GM18517 (cell line): ENCODE data around the gene SEC16A.

Source experiments
- ATAC-seq: cut with Tn5 transposase; IDR thresholded peaks from one replicate; pipeline ENCODE4 v1.9.1; 2021; ENCODE audit warnings: mild to moderate bottlenecking, moderate library complexity; ENCODE audit not compliant: unreplicated experiment

Gene SEC16A

DNA sequence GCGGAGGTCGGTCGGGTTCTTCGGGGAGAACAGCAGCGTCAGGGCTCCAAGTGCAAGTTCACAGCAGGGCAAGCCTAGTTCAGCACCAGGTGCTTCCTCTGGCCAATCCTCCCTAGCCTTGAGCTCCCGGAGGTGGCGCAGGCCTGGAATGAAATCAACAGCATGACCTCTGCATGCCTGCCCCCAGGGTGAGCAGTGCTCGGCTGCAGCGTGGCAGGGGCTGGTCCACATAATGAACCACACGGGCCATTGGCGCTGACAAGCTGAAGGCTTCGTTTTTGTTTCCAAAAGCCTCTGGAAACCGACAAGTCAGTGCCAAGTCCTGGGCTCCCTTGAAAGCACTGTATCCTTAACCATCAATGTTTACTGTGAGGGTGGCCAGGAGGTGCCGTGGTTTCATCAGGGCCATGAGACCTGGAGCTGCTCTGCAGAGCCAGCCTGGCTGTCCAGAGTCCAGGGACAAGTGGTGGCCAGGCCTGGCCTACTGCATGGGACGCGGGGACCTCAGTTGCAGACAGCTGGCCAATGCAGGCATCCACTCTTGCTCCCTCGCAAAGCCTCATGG lies 41.1 kb downstream of the SEC16A start:
- no peak for ATAC-seq

DNA sequence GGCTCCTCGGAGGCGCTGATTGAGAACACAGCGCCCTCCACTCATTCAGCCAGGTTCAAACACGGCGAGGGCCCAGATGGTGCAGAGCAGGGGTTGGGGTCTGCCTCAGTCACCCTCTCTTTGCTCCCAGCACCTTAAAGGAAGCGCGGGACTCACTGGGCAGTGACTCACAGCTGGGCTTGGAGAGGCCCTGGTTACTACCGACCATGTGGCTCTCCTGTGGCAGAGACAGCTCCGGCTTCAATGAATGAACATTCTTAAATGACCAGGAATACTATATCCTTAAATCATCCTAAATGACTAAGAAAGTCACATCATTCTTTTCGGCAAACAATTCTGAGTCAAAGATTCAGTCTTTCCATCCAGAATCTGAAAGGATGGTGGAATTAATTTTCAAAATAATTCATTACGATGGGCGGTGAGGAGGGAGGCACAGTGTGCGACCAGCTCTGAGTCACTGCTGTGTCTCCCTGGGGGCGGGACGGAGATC lies 41.6 kb downstream of the SEC16A start:
- no peak for ATAC-seq

DNA sequence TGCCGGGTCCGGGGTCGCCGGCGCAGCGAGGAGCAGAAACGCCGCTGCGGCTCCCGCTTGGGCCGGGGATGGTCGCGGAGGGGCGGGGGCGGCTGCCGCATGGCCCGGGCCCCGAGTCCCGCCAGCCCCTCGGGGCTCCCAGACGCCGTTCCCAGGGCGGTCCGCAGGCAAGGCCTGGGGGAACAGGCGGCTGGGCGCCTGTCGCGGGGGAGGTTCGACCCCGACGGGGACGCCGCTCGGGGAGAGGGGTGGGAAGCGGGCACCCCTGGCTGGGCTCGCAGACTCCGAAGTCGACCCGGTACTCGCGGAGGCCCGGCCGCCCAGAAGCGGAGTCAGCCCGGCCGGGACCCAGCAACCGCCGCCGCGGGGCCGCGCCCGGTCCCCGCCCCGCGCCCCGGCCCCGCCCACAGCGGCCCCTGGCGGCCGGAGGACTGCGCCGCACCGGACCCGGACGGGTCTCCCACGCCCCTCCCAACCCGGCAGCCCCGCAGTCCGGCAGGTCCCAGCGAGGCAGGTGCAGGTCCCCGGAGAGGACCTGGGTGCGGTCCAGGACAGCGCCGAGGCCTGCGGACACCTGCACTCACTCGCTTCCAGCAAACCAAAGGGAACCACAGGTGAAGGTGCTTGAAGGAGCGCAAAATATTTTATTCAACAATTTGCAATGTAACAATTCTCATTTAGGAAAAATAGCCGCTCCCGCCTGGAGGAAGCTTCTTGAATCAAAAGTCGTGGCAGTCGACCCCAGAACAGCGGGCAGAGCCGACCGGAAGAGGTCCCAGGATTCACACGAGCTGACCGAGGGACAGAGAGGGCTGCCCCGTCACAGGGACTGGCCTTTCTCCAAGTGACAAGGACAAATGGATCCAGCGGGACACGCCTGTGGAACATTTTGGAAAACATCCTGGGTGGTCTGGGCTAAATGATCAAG lies 43.1 kb downstream of the SEC16A start, which contains the start of gene INPP5E:
INPP5E (minus strand) TSS at position 365 of the 928 bp plus-strand sequence. CDS start 426 bp downstream, outside the sequence.
- peak; percentile 44 for ATAC-seq

- peak; percentile 45 for ATAC-seq
Observed at GRCh38 chr9:136438548-136439480, 44.0 kb downstream of the SEC16A start.

DNA sequence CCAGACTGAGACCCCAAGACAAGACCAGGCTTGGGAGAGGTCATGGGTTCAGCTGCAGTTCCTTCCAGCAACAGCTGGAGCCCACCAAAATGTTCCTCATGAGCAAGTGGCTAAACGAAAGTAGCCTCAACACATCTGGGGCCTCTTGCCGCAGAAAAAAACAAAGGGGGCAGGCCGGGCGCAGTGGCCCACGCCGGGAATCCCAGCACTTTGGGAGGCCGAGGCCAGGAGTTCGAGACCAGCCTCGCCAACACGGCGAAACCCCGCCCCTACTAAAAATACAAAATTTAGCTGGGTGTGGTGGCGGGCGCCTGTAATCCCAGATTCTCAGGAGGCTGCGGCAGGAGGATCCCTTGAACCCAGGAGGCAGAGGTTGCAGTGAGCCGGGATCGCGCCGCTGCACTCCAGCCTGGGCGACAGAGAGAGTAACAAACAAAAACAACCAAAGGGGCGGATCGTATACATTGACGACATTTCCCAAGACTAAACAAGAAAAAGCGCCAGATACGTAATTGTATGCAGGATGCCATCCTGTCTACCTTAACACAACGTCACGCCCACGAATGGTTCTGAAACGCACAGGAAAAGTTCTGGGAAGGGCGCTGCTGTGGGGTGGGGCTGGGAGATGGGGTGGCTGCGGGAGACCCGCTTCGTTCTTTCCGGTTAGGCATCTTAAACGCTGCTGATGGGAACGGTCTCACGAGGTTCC lies 44.8 kb downstream of the SEC16A start:
- no peak for ATAC-seq

GRCh38 chr9:136437430-136437829 lies 45.4 kb downstream of the SEC16A start:
- no peak for ATAC-seq

GRCh38 chr9:136436055-136436634 lies 46.7 kb downstream of the SEC16A start:
- ATAC-seq: no peak

GRCh38 chr9:136434580-136435169 lies 48.2 kb downstream of the SEC16A start:
- no peak for ATAC-seq

- ATAC-seq: no peak
Observed at GRCh38 chr9:136433849-136434579, 48.8 kb downstream of the SEC16A start.

- ATAC-seq: no peak
Observed at GRCh38 chr9:136433043-136433715, 49.7 kb downstream of the SEC16A start.

GRCh38 chr9:136432591-136432990 lies 50.2 kb downstream of the SEC16A start:
- no peak for ATAC-seq

DNA sequence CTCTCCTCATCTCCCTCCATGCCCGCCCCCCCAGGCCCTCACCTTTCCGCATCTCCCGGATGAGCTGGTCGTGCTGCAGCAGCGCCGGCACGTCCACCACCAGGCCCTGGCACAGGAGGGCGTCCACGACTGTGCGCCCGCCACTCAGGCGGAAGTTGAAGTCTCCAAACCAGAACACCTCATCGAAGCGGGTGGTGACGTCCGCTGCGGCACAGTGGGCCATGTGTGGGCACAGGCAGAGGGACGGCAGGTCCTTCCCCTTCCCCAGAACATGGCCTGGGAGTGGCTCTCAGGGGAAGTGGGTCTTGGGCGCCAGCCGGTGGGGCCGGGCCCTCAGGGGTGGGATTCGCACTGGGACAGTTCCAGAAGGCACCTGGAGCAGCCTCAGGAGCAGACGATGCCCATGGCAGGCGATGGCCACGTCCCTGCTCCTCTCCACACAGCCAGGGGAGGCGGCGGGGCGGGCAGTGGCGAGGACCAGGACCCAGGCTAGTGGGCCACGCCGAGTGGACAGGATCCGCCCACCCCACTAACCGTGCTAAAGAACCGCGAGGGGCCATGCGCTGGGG lies 51.0 kb downstream of the SEC16A start:
- no peak for ATAC-seq

DNA sequence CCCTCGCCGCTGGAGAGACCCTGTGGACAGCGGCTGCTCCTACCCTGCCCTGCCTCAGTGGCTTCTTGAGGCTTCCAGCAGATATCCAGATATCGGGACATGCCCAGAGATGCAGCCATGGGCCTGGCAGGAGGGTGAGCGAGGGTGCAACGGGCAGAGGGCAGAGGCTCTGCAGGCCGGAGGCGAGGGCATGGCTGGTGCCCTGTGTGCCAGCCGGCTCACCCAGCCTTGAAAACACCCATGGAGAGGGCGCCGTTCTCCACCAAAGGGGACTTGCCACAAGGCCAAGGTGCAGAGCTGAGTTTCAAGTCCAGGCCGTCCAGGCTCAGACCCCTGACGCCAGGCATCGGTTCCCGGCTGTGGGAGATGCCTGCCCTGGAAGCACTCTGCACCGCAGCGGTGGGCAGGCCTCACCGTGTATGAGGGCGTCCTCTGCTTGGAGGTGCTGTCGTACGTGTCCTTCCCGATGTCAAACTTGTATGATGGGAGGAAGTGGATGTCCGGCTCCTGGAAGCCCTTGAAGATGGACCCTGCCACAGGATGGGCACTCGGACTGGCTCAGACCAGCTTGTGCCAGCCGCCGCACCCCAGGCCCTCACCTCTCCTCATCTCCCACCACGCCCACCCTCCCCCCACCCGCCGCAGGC lies 52.1 kb downstream of the SEC16A start:
- no peak for ATAC-seq

DNA sequence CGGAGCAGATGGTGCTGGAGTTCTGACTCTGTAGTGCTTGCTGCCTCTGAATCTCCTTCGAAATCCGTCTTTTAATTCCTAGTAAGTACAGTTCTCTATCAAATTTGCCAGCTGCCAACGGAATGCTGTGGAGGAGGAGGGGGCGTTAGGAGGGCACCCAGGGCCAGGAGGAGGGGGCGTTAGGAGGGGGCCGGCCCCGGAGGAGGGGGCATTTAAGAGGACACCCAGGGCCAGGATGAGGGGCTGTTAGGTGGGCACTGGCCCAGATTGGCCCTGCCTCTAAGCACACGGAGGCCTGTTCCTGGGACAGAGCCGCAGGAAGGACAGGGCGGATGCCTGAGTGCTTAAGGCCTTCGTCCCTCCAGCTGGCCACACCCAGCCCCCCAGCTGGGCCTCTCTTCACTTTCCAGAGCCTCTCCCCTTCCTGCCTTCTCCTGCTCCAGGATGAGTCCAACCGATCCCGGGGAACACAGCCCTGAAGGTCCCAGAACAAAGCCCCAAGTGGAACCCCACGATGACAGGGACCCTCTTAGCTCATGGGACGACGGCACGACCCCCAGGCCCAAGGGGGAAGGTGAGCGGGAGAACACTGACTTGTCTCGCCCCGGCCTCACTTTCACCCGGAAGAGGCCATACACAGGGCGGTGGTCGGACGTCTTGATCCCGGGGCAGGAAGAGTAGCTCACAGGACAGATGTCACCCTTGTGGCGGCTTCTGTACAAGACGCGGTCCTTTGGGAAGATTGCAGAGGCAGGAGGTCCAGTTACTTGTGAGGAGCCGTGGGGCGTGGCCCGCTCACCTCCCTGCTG lies 53.0 kb downstream of the SEC16A start:
- no peak for ATAC-seq

- no peak for ATAC-seq
Observed at GRCh38 chr9:136429075-136429628, 53.7 kb downstream of the SEC16A start.

DNA sequence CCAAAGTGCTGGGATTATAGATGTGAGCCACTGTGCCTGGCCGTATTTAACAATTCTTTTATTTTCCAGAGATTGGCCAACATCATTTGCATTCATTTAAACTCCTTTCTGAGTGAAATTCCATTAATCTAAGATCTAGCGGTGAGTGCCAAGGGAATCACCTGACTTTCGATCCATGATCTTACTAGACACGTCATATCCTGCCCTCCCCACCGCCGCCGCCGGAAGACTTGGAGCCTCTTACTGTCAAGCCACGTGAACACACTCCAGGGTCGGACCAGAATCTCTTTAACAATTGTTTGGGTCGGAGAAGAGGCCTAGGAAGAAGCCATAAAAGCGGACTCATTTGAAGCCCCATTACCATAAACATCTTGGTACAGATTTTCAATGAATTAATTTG lies 56.1 kb downstream of the SEC16A start:
- no peak for ATAC-seq
